HepG2 (cell line): Measurements from ENCODE around the gene GGA3. TPM values are rescaled to one million over a fixed set of nuclear protein-coding genes. Genes with fewer than 3 reads are reported as not detected.

Source experiments
- AGO1 ChIP-seq: fragments of 200-400 bp; formaldehyde crosslinking; IDR thresholded peaks from 2 replicates; pipeline ENCODE4 v1.6.1; 2017; ENCODE audit warnings: mild to moderate bottlenecking, low read depth, low read length, moderate library complexity; ENCODE audit not compliant: poor library complexity, severe bottlenecking
- CHD4 ChIP-seq: fragments of 200-600 bp; sonication (generic); IDR thresholded peaks from 2 replicates; pipeline ENCODE4 v1.7.0; 2017; ENCODE audit warnings: mild to moderate bottlenecking, low read length, borderline replicate concordance
- KMT2A ChIP-seq: sonication (generic); formaldehyde crosslinking; IDR thresholded peaks from 2 replicates; pipeline ENCODE4 v1.4.0; 2020; ENCODE audit warnings: missing genetic modification reagents
- SALL1 ChIP-seq: sonication (generic); formaldehyde crosslinking; IDR thresholded peaks from 2 replicates; pipeline ENCODE4 v1.8.0; 2022; ENCODE audit warnings: mild to moderate bottlenecking, missing genetic modification reagents
- TMF1 ChIP-seq: sonication (generic); formaldehyde crosslinking; IDR thresholded peaks from 2 replicates; pipeline ENCODE4 v1.8.1; 2022; ENCODE audit warnings: low read depth, missing genetic modification reagents
- ZBTB20 ChIP-seq: sonication (generic); formaldehyde crosslinking; IDR thresholded peaks from 2 replicates; pipeline ENCODE4 v1.8.1; 2023; ENCODE audit warnings: missing genetic modification reagents, low read depth, mild to moderate bottlenecking, borderline replicate concordance
- polyA plus RNA-seq, 8 experiments: library from polyadenylated mRNA; depleted of rRNA in 3 of 8; stranded (reverse) in 7 of 8; unstranded in 1 of 8; fragments of >200 nt; fragmentation: Illumina TruSeq in 4 of 8; extraction: Trizol in 4 of 8; gene quantifications; 2 replicates each; pipeline versions ENCODE4 v1.2.1 to v1.2.3, GENCODE V29; 2011 to 2016; ENCODE audit warnings: low read depth in 4 of 8, missing spikeins in 1 of 8, mixed read lengths in 1 of 8; ENCODE audit not compliant: insufficient read depth in 1 of 8
- total RNA-seq, 5 experiments: library from RNA; depleted of rRNA; stranded (reverse); fragments of >200 nt; fragmentation: Illumina TruSeq; extraction: Trizol; gene quantifications; 2 replicates each; pipeline ENCODE4 v1.2.3, GENCODE V29; 2016; ENCODE audit warnings: low read depth in 1 of 5
- TF ChIP-seq, protein P1 (sequence below): sonication (generic); formaldehyde crosslinking; IDR thresholded peaks from 2 replicates; pipeline ENCODE4 v1.8.1; 2023; ENCODE audit warnings: mild to moderate bottlenecking, inconsistent platforms, moderate library complexity, missing genetic modification reagents, borderline replicate concordance
- TF ChIP-seq, protein P2 (sequence below): IDR thresholded peaks from 2 replicates; pipeline ENCODE4 v1.6.1; 2012; ENCODE audit warnings: low read length, improper control_type of control experiment
- TF ChIP-seq, protein P3 (sequence below): sonication (generic); formaldehyde crosslinking; IDR thresholded peaks from 2 replicates; pipeline ENCODE4 v1.4.0; 2020; ENCODE audit warnings: missing genetic modification reagents, mild to moderate bottlenecking, borderline replicate concordance

Gene GGA3
- total and polyA plus RNA-seq, 2 of the 13 experiments (the other 11 are each of a cell fraction or from before 2014, with no cell fraction given), result 28.4 to 43.7 TPM

DNA sequence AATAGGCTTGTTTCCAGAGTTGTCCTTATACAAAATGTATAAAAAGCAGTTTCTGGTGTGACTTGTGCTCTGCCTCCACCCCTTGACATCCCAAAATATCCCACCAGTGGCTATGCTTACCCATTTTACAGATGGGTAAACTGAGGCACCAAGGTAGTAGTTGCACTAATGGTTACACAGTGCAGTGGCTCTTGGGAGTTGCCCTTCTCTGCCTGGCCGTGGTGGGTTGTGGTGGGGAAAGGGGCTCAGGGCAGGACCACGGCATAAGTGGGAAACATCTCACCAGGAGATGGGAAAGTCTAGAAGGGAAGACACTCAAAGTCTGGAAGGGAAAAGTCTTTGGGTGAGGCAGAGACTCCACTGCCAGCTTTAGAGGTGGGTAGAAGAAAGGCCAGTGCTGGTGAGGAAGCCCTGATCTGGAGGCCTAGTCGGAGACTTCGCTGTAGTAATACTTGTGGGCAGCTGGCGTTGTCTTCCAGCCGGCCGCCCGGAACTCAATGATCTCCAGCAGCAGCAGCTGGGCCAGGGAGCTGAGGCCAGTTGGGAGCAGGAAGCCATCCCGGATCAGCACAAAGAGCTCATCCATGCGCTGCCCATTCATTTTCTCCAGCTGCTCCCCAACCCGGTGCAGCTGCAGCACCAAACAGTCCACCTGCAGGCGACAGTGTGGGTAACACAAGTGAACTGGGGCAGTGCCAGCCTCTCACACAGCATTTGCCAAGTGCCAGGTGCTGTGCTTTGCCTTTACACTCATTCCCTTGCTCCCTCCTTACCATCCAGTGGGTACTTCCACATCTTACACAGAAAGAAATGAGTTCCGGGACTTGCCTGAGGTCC, 5.1 kb upstream of the GGA3 start (continued):
- TF ChIP-seq, protein P1, sequence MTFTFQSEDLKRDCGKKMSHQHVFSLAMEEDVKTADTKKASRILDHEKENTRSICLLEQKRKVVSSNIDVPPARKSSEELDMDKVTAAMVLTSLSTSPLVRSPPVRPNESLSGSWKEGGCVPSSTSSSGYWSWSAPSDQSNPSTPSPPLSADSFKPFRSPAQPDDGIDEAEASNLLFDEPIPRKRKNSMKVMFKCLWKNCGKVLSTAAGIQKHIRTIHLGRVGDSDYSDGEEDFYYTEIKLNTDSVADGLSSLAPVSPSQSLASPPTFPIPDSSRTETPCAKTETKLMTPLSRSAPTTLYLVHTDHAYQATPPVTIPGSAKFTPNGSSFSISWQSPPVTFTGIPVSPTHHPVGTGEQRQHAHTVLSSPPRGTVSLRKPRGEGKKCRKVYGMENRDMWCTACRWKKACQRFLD (CRISPR knock-in tag), result 0 out of 2 replicates have a peak, but pooled peaks have one; percentile 3
- 0 out of 2 replicates have a peak, but pooled peaks have one; percentile 13 for TF ChIP-seq SALL1 (CRISPR knock-in tag)
- peak; percentile 88; the same call in 1 of the 2 replicates for TF ChIP-seq CHD4
- no peak; the same call in 1 of the 2 replicates for TF ChIP-seq TMF1
- TF ChIP-seq, protein P2, sequence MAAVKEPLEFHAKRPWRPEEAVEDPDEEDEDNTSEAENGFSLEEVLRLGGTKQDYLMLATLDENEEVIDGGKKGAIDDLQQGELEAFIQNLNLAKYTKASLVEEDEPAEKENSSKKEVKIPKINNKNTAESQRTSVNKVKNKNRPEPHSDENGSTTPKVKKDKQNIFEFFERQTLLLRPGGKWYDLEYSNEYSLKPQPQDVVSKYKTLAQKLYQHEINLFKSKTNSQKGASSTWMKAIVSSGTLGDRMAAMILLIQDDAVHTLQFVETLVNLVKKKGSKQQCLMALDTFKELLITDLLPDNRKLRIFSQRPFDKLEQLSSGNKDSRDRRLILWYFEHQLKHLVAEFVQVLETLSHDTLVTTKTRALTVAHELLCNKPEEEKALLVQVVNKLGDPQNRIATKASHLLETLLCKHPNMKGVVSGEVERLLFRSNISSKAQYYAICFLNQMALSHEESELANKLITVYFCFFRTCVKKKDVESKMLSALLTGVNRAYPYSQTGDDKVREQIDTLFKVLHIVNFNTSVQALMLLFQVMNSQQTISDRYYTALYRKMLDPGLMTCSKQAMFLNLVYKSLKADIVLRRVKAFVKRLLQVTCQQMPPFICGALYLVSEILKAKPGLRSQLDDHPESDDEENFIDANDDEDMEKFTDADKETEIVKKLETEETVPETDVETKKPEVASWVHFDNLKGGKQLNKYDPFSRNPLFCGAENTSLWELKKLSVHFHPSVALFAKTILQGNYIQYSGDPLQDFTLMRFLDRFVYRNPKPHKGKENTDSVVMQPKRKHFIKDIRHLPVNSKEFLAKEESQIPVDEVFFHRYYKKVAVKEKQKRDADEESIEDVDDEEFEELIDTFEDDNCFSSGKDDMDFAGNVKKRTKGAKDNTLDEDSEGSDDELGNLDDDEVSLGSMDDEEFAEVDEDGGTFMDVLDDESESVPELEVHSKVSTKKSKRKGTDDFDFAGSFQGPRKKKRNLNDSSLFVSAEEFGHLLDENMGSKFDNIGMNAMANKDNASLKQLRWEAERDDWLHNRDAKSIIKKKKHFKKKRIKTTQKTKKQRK, result no peak
- no peak for TF ChIP-seq KMT2A (CRISPR knock-in tag)
- TF ChIP-seq AGO1, result peak; percentile 8
- no peak for TF ChIP-seq ZBTB20 (CRISPR knock-in tag)
- TF ChIP-seq, protein P3, sequence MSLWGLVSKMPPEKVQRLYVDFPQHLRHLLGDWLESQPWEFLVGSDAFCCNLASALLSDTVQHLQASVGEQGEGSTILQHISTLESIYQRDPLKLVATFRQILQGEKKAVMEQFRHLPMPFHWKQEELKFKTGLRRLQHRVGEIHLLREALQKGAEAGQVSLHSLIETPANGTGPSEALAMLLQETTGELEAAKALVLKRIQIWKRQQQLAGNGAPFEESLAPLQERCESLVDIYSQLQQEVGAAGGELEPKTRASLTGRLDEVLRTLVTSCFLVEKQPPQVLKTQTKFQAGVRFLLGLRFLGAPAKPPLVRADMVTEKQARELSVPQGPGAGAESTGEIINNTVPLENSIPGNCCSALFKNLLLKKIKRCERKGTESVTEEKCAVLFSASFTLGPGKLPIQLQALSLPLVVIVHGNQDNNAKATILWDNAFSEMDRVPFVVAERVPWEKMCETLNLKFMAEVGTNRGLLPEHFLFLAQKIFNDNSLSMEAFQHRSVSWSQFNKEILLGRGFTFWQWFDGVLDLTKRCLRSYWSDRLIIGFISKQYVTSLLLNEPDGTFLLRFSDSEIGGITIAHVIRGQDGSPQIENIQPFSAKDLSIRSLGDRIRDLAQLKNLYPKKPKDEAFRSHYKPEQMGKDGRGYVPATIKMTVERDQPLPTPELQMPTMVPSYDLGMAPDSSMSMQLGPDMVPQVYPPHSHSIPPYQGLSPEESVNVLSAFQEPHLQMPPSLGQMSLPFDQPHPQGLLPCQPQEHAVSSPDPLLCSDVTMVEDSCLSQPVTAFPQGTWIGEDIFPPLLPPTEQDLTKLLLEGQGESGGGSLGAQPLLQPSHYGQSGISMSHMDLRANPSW (CRISPR knock-in tag), result no peak
